Caki2 (cell line): ENCODE data around the gene ATP2B2. TPM values are rescaled to one million over a fixed set of nuclear protein-coding genes. Genes with fewer than 3 reads are reported as not detected.

Source experiments
- DNase-seq: peaks from one replicate; pipeline ENCODE4 v3.0.0-alpha.2; 2015; ENCODE audit warnings: low read depth
- in situ Hi-C: cut with HindIII; loops from 2 replicates; pipeline ENCODE4 v1.10.0; 2016; ENCODE audit warnings: low sequenced_read_pairs, low pct_unique_long_range_greater_than_20kb, mixed read lengths
- total RNA-seq: library from RNA; depleted of rRNA; stranded (reverse); fragments of >200 nt; shearing (Covaris generic); gene quantifications from 2 replicates; pipeline ENCODE4 v1.2.3, GENCODE V29; 2014; ENCODE audit warnings: low replicate concordance

ATP2B2 gene
- total RNA-seq, 1 experiment from 2014 or later: not detected

- in situ Hi-C loops: no loop called here
Observed at GRCh38 chr3:10321630-10322351, 183.6 kb downstream of the ATP2B2 start.

GRCh38 chr3:10320320-10320677 lies 185.1 kb downstream of the ATP2B2 start:
- in situ Hi-C loops: no loop called here
- no peak for DNase-seq

More at GRCh38 chr3:10321630-10322351, 183.6 kb downstream of the ATP2B2 start:
- DNase-seq: no peak

DNA sequence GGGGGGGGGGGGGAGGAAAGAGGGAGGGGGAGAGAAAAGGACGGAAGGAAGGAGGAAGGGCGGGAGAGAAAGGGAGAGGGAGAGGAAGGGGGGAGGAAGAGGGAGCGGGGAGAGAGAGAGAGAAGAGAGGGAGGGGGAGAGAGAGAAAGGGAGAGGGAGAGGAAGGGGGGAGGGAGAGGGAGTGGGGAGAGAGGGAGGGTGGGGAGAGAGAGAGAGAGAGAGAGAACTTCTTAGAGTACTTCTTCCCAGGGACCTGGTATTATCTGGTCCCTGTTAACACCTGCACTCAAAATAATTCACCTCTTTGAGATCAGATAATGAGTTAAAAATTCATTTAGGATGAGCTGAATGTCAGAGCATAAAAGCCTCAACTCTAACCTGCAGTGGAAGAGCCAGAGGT lies 185.6 kb downstream of the ATP2B2 start:
- in situ Hi-C loops: no loop called here
- no peak for DNase-seq

GRCh38 chr3:10319251-10319650 lies 186.1 kb downstream of the ATP2B2 start:
- in situ Hi-C loops: no loop called here
- no peak for DNase-seq

DNA sequence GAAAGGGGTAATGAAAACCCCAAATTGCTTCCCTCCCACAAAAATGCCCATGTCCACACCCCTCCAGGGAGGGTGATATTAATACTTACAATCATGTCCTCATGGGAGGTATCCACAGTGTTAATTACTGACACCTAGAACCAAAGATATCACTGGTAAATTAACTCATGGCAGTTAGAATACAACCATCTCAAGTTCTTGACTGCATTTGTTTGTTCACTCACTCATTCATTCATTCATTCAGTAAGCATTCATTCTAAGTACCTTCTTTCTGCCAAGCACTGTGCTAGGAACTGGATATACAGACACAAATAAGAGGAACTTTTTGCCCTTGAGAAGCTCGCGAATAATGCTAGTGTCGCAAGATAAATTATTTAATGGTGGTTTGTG lies 187.4 kb downstream of the ATP2B2 start:
- in situ Hi-C loops: no loop called here
- DNase-seq: no peak

- in situ Hi-C loops: no loop called here
- no peak for DNase-seq
Observed at GRCh38 chr3:10317311-10317960, 187.9 kb downstream of the ATP2B2 start.

GRCh38 chr3:10315771-10316344 lies 189.5 kb downstream of the ATP2B2 start:
- in situ Hi-C loops: no loop called here
- no peak for DNase-seq

- no peak for DNase-seq
- in situ Hi-C loops: no loop called here
Observed at GRCh38 chr3:10315101-10315500, 190.3 kb downstream of the ATP2B2 start.

DNA sequence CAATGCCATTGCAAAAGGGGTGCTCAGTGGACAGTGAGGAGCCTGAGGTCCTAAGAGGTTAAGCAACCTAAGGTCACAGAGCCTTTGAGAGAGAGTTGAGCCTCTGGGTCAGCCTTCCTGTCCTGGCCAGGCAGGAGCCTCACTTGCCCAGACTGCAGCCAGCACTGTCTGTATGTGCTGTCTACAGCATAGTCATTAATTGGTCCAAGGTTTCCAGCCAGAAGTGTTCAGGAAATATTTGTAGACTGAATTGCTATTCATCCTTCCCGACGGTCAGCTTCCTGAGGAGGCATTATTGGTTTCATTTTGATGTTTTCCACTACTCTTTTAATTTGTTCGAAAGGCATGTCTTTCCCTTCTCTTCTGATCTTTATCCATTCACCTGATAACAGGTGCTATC lies 192.5 kb downstream of the ATP2B2 start:
- in situ Hi-C loops: no loop called here

GRCh38 chr3:10312391-10312790 lies 193.0 kb downstream of the ATP2B2 start:
- DNase-seq: no peak
- in situ Hi-C loops: no loop called here

More for the DNA sequence above, 192.5 kb downstream of the ATP2B2 start:
- no peak for DNase-seq

DNA sequence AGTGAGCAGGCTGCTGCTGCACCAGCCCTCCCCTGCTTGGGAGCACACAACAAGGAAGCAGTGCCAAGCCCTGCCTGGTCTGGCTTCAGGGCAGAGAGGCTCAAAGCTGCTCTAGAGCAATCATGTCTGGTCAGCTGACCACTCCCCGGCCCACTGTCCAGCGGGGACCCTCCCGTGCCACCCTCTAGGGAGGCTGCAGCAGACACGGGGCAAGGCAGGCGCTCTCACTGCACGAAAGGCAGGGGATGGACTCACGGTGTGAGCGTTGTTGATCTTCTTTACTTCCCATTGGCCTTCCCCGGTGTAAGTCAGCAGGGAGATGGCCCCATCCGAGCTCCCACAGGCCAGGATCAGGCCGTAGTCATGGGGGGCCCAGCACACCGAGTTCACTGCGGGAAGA lies 193.7 kb downstream of the ATP2B2 start:
- in situ Hi-C loops: no loop called here
- DNase-seq: no peak

GRCh38 chr3:10310578-10310977 lies 194.8 kb downstream of the ATP2B2 start:
- in situ Hi-C loops: no loop called here
- no peak for DNase-seq

GRCh38 chr3:10309736-10310135 lies 195.7 kb downstream of the ATP2B2 start:
- no peak for DNase-seq
- in situ Hi-C loops: no loop called here

- no peak for DNase-seq
- in situ Hi-C loops: no loop called here
Observed at GRCh38 chr3:10308678-10309077, 196.7 kb downstream of the ATP2B2 start.

DNA sequence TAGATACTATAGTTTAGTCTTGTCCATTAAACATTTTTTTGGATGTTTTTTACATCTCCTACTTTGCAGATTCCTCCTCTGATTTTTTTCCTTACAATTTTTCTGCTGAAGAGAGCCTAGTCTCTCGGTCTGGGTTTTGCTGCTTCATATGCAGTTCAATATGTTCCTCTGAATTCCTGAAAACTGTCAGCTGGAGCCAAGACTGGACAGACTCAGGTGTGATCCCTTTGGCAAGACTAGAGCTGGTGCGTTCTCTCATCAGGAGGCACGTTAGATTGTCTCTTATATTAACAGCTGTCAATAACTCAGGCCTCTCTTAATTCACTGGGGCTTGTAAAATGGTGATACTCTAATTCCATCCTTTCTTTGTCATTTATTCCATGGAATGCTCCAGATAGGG lies 199.2 kb downstream of the ATP2B2 start:
- in situ Hi-C loops: no loop called here
- no peak for DNase-seq

- no peak for DNase-seq
- in situ Hi-C loops: no loop called here
Observed at GRCh38 chr3:10305331-10305902, 200.0 kb downstream of the ATP2B2 start.

DNA sequence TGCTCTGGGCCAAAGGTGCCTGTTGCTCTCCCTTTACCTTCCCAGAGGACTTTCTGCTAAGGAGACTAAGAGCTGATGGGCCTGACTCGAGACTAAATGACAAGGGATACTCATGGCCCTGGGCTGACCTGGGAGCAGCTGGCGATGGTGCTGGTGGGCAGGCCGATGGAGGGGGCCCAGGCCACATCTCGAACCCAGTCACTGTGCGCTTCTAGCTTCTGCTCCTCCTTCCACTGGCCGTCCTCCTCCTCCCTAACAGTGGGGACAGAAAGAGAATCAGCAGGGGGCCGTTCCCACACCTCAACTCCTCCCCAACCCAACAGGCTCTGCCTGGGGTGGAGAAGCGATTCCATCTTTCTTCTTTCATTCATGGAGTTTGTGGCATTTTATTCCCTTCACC lies 200.5 kb downstream of the ATP2B2 start:
- in situ Hi-C loops: no loop called here
- DNase-seq: no peak

DNA sequence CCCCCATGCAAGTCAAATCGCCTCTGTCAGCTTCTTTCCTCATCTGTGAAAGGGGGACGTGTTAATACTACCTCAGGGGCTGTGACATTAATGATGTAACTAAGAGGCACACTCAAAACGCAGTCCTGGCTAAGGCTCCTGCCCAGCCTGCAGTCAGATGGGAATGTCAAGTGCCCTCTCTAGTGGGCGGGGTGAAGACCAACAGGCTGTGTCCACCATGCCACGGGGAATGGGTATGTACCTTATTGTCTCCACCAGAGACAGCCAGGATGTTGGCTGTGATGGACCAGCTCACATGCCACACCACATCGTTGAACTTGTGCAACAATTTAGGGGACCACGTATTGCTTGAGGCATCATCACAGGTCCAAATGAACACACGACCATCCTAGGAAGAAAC lies 201.6 kb downstream of the ATP2B2 start:
- in situ Hi-C loops: no loop called here
- DNase-seq: no peak

DNA sequence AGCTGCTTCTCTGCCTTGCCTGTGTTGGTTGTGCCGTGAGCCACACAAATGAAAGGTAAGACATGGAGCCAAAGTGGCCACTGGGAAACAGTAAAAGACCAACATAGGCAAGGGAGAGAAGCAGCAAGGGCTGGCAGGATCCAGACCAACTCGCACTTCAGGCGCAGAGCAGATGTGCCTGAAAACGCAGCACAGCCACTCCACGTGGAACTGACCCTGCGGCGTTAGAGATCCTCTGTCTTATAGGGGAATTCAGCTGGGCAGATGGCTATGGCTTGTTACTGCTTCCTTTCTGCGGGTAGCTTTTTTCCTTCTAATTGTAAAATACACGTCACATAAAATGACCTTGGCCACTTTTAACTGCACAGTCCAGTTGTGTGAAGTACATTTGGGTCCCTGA lies 202.3 kb downstream of the ATP2B2 start:
- DNase-seq: no peak
- in situ Hi-C loops: no loop called here
